ENCODE results near the gene CYB561D2. TPM values are rescaled to one million over a fixed set of nuclear protein-coding genes. Genes with fewer than 3 reads are reported as not detected.

The CYB561D2 gene
- total RNA-seq, 2 experiments from 2014 or later, result 37.1 to 39.7 TPM

DNA sequence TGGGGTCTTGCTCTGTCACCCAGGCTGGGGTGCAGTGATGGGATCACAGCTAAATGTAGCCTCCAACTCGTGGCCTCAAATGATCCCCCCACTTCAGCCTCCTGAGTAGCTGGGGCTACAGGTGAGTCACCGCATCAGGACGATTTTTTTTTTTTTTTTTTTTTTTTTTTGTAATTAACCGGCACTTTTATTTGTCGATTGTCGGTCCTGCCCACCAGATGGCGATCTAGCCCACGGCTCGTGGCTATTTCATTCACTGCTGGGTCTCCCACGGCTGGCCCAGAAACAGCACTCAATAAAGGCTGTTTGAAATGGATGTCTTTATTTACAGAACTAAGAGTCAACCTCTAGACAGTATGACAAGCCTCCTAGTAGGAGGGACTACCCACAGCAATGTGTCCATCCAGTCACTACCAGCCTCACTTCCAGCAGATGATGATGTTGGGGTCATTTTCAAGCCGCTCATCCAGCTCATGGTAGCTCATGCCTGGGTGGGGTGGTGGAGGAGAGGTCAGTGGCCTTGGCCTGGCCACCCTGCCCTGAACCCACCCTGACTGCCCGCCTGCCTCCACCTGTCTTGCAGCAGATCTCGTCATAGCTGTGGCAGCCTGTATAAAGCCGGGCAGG is 3.4 kb upstream of the CYB561D2 start:
- DNase-seq, result peak; percentile 83
- ChIA-PET CTCF (interaction anchor here (0.6 to 7.0 kb wide), 14 partner anchors 9 to 285 kb away, joined by 3 to 65 read pairs (median 4); partner anchors contain the start of gene RASSF1), POLR2A (interaction anchor here (0.8 to 32.1 kb wide), 7 partner anchors 10 to 265 kb away, joined by 3 to 704 read pairs (median 12); partner anchors contain the start of genes C3orf18, CISH, HYAL2 and HYAL3)
- Mint-ChIP-seq H3K4me3 (no peak overlapping the region), H3K4me1 (peaks cover 83% of the 10 kb centered on the region), H3K36me3 (ENCODE audit: low read depth) (peaks cover 30% of the 10 kb centered on the region), H3K9me3 (no peaks in the 10 kb centered on the region), H3K27me3 (no peaks in the 10 kb centered on the region), H3K27ac (peak overlapping the region; percentile 58)

DNA sequence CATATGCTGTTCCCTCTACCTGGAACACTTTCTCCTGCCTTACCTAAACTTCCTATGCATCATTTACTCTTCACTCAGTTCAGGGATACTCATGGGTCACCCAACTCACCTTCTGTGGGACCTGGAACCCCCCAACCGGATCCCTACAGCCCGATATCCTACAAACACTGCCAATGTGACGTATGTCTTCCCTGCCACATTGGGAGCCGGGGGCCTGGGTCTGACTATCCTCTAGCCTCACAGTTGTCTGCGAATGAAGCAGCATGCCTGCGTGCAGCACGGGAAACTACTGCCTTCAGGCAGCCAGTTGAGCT is 492 bp upstream of the CYB561D2 start:
- H3K27ac Mint-ChIP-seq, result peak overlapping the region; percentile 93
- H3K4me1 Mint-ChIP-seq, result peaks cover 67% of the 10 kb centered on the region
- ChIA-PET POLR2A (interaction anchor here (0.9 to 32.1 kb wide), 17 partner anchors 9 to 268 kb away, joined by 3 to 704 read pairs (median 5); partner anchors contain the start of genes CISH, HEMK1, HYAL2 and HYAL3), CTCF (interaction anchor here (0.7 to 7.0 kb wide), 10 partner anchors 10 to 263 kb away, joined by 3 to 65 read pairs (median 4); partner anchors contain the start of genes CISH, RASSF1 and TMEM115)
- no peaks in the 10 kb centered on the region for H3K9me3 Mint-ChIP-seq
- no peaks in the 10 kb centered on the region for H3K27me3 Mint-ChIP-seq
- peak overlapping the region; percentile 91 for H3K4me3 Mint-ChIP-seq
- peaks cover 46% of the 10 kb centered on the region for H3K36me3 Mint-ChIP-seq (ENCODE audit: low read depth)
- no peak for DNase-seq

DNA sequence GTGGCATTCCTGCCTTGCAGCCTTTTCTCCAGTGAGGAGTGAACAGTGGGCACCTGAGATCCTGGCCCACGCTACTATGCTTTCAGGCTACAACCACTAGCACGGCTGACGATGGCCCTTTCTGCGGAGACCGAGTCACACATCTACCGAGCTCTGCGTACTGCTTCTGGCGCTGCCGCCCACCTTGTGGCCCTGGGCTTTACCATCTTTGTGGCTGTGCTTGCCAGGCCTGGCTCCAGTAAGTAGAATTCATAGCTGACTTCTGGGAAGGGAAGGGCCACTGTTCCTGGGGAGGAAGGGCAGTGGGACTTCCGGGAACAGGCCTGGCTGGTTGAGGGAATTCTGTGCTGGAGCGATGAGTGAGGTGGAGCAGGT is 648 bp downstream of the CYB561D2 start:
- H3K27me3 Mint-ChIP-seq, result no peaks in the 10 kb centered on the region
- ChIA-PET POLR2A (interaction anchor here (1.1 to 32.1 kb wide), 12 partner anchors 8 to 260 kb away, joined by 3 to 704 read pairs (median 9); partner anchors contain the start of genes CISH, HEMK1, HYAL2 and HYAL3), CTCF (interaction anchor here (0.8 to 7.0 kb wide), 5 partner anchors 12 to 192 kb away, joined by 3 to 65 read pairs (median 31); partner anchors contain the start of genes HYAL3, NAA80 and RASSF1)
- peaks cover 66% of the 10 kb centered on the region for H3K4me1 Mint-ChIP-seq
- H3K4me3 Mint-ChIP-seq, result peak overlapping the region; percentile 91
- no peak for DNase-seq
- peaks cover 49% of the 10 kb centered on the region for H3K36me3 Mint-ChIP-seq (ENCODE audit: low read depth)
- H3K9me3 Mint-ChIP-seq, result no peaks in the 10 kb centered on the region
- H3K27ac Mint-ChIP-seq, result peak overlapping the region; percentile 93

DNA sequence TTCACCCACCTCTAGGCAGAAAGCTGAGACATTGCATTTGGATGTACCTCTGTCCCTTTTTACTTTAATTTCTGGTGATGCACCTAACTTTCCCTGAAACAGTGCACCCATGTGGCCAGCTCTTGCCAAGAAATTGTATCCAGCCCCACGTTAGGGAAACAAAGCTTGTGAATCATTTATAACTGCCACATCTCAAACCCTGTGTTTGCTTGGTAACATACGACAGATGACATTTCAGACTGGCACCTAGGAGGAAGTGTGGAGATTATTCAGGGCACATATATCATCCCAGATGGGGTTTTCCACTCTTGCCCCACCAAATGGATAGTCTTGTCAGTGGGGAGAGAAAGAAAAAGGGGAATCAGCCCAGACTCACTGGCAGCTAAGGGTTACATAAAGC is 2.1 kb downstream of the CYB561D2 start:
- no peak for DNase-seq
- H3K4me1 Mint-ChIP-seq, result peaks cover 69% of the 10 kb centered on the region
- H3K27ac Mint-ChIP-seq, result peak overlapping the region; percentile 53
- no peak overlapping the region for H3K4me3 Mint-ChIP-seq
- ChIA-PET CTCF (interaction anchor here (0.6 to 7.0 kb wide), 7 partner anchors 10 to 203 kb away, joined by 3 to 31 read pairs (median 4); partner anchors contain the start of genes HYAL3, NAA80 and RASSF1), POLR2A (interaction anchor here (0.8 to 32.1 kb wide), 4 partner anchors 25 to 265 kb away, joined by 3 to 704 read pairs (median 4); partner anchors contain the start of genes HYAL2, RASSF1 and TUSC2)
- peaks cover 53% of the 10 kb centered on the region for H3K36me3 Mint-ChIP-seq (ENCODE audit: low read depth)
- H3K9me3 Mint-ChIP-seq, result no peaks in the 10 kb centered on the region
- H3K27me3 Mint-ChIP-seq, result no peaks in the 10 kb centered on the region

DNA sequence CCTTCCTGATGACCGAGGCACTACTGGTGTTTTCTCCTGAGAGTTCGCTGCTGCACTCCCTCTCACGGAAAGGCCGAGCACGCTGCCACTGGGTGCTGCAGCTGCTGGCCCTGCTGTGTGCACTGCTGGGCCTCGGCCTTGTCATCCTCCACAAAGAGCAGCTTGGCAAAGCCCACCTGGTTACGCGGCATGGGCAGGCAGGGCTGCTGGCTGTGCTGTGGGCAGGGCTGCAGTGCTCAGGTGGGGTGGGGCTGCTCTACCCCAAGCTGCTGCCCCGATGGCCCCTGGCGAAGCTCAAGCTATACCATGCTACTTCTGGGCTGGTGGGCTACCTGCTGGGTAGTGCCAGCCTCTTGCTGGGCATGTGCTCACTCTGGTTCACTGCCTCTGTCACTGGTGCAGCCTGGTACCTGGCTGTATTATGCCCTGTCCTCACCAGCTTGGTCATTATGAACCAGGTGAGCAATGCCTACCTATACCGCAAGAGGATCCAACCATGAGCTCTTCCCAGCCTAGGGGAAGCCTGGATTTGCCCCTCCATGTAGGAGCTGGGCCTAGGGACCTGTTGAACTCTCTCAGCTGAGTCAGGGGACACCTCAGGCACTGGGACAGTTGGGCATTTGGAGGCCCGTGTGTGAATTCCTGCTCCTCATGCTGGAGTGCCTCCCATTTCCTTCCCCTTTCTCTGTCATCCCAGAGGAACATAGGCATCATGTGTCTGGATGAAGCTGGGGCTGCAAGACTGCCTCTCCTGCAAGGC is 2.8 kb downstream of the CYB561D2 start:
- H3K4me1 Mint-ChIP-seq, result peaks cover 69% of the 10 kb centered on the region
- no peak for DNase-seq
- no peaks in the 10 kb centered on the region for H3K9me3 Mint-ChIP-seq
- ChIA-PET POLR2A (interaction anchor here (0.8 to 32.1 kb wide), 4 partner anchors 25 to 264 kb away, joined by 3 to 704 read pairs (median 3); partner anchors contain the start of genes C3orf18, HYAL2, RASSF1 and TUSC2), CTCF (interaction anchor here (1.3 to 7.0 kb wide), 4 partner anchors 10 to 18 kb away, joined by 3 to 31 read pairs (median 16); partner anchors contain the start of gene RASSF1)
- H3K27me3 Mint-ChIP-seq, result no peaks in the 10 kb centered on the region
- H3K4me3 Mint-ChIP-seq, result no peak overlapping the region
- peaks cover 53% of the 10 kb centered on the region for H3K36me3 Mint-ChIP-seq (ENCODE audit: low read depth)
- no peak overlapping the region for H3K27ac Mint-ChIP-seq

DNA sequence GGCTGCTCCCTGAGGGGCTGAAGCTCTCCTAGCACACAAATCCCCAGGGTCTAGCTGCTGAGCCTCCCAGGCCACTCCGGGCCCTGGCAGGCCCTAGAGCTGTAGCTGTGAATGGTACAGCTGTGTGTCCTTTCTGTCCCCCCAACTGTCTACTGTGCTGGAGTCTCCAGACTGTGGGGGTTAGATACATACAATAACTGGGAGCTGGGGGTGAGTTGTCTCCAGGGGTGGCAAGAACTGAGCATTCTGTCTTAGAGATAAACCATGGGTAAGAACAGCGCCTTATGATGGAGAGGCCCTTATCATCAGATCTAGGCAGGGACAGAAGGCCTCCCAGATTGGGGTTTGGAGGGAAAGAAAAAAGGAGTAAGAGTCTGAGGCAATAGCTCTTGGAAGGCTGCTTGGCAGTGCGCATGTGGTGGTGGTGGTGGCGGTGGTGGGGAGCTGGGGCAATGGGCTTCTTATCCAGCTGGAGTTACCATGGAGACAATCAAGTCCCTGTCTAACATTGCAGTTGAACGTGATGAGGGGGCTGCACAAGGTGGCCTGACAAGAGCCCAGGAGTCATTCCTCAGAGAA is 3.6 kb downstream of the CYB561D2 start:
- Mint-ChIP-seq H3K9me3 (no peaks in the 10 kb centered on the region), H3K4me1 (peaks cover 65% of the 10 kb centered on the region), H3K27ac (no peak overlapping the region), H3K27me3 (no peaks in the 10 kb centered on the region), H3K4me3 (no peak overlapping the region), H3K36me3 (ENCODE audit: low read depth) (peaks cover 49% of the 10 kb centered on the region)
- DNase-seq, result no peak
- ChIA-PET CTCF (interaction anchor here (0.6 to 3.0 kb wide), 3 partner anchors 13 to 155 kb away, joined by 3 to 17 read pairs (median 16); partner anchors contain the start of gene RASSF1), POLR2A (interaction anchor here (0.8 to 32.1 kb wide), 3 partner anchors 9 to 213 kb away, joined by 3 to 704 read pairs (median 4); partner anchors contain the start of genes C3orf18, HYAL2, RASSF1 and TUSC2)

GRCh38 chr3:50354850-50355249 is 4.2 kb downstream of the CYB561D2 start:
- H3K36me3 Mint-ChIP-seq (ENCODE audit: low read depth), result peaks cover 50% of the 10 kb centered on the region
- H3K4me3 Mint-ChIP-seq, result no peak overlapping the region
- ChIA-PET POLR2A (interaction anchor here (1.2 to 32.1 kb wide), 2 partner anchors 10 to 27 kb away, joined by 4 to 704 read pairs; partner anchors contain the start of genes HYAL2, RASSF1 and TUSC2), CTCF (interaction anchor here (3.0 kb wide), 1 partner anchor 14 kb away, joined by 17 read pairs; the partner anchor contains the start of gene RASSF1)
- H3K4me1 Mint-ChIP-seq, result peaks cover 66% of the 10 kb centered on the region
- no peaks in the 10 kb centered on the region for H3K9me3 Mint-ChIP-seq
- no peaks in the 10 kb centered on the region for H3K27me3 Mint-ChIP-seq
- H3K27ac Mint-ChIP-seq, result no peak overlapping the region
- DNase-seq, result no peak

DNA sequence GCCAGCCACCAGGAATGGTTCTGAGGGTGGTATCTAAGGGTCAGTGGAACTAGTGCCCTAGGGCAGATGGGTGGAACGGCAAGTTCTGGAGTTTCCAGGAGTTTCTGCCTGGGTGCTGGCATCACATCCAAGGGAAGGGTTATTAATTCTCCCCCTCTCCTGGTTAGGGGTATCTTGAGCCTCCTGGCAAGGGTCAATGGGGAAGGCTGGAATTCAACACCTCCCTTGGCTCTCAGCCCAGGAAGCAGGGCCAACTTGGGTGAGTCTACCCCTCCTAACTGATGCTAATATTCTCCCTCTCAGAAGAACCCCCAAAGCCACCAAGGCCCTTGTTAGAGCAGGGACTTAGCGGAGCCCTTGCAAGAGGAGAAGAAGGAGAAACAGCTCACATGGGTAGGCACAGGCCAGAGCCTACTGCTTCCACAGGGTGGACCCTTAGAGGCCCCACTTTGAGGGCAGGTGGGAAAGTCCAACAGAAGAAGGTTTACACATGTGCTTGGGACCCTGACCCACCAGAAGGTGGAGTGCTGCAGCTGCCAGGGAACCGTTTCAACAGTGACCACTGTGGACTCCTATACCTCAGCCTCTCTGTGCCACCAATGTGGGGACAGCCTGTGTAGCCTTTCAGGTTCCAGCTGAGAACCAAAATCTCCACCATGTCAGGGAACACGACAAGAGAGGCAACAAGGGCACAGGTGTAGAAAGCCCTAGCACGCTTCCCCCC is 5.3 kb downstream of the CYB561D2 start:
- ChIA-PET POLR2A (interaction anchor here (1.2 to 32.1 kb wide), 3 partner anchors 8 to 28 kb away, joined by 5 to 704 read pairs (median 12); partner anchors contain the start of genes HYAL2, RASSF1, TUSC2 and ZMYND10), CTCF (interaction anchor here (1.2 kb wide), 1 partner anchor 19 kb away, joined by 4 read pairs; no protein-coding TSS in a partner anchor)
- Mint-ChIP-seq H3K4me3 (peak overlapping the region; percentile 98), H3K9me3 (no peaks in the 10 kb centered on the region), H3K27me3 (no peaks in the 10 kb centered on the region), H3K4me1 (peaks cover 62% of the 10 kb centered on the region), H3K27ac (no peak overlapping the region), H3K36me3 (ENCODE audit: low read depth) (peaks cover 45% of the 10 kb centered on the region)
- no peak for DNase-seq

DNA sequence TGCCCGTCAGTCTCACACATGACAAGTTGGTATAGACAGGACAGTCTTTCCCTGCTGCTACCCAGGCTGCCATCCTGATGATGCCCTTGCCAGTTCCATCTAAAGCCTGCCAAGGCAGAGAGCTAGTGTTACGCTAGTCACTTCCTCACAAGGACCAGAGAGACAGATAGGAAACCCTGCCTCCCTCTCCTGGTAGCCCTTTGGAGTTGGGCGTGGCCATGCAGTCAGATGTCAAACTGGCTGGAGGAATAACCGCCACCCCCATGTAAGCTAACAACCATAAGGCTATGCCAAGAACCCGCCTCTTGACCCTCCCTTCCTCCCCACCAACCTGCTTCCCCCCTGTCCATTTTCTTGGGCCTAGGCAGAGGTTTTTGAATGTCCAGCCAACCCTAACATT is 5.9 kb downstream of the CYB561D2 start:
- H3K9me3 Mint-ChIP-seq, result no peaks in the 10 kb centered on the region
- H3K27ac Mint-ChIP-seq, result no peak overlapping the region
- no peaks in the 10 kb centered on the region for H3K27me3 Mint-ChIP-seq
- ChIA-PET POLR2A (interaction anchor here (1.2 to 32.1 kb wide), 3 partner anchors 9 to 28 kb away, joined by 5 to 704 read pairs (median 12); partner anchors contain the start of genes HYAL2, RASSF1, TUSC2 and ZMYND10), CTCF (interaction anchor here (0.8 to 1.4 kb wide), 4 partner anchors 10 to 20 kb away, joined by 3 to 7 read pairs (median 4); partner anchors contain the start of gene RASSF1)
- peaks cover 56% of the 10 kb centered on the region for H3K4me1 Mint-ChIP-seq
- peaks cover 41% of the 10 kb centered on the region for H3K36me3 Mint-ChIP-seq (ENCODE audit: low read depth)
- no peak for DNase-seq
- peak overlapping the region; percentile 98 for H3K4me3 Mint-ChIP-seq

GRCh38 chr3:50357481-50357880 is 6.8 kb downstream of the CYB561D2 start:
- peak overlapping the region; percentile 26 for H3K27ac Mint-ChIP-seq
- peaks cover 39% of the 10 kb centered on the region for H3K36me3 Mint-ChIP-seq (ENCODE audit: low read depth)
- ChIA-PET POLR2A (interaction anchor here (1.0 to 32.1 kb wide), 4 partner anchors 8 to 58 kb away, joined by 3 to 704 read pairs (median 8); partner anchors contain the start of genes HYAL2, HYAL3, NAA80 and RASSF1), CTCF (interaction anchor here (0.8 to 1.4 kb wide), 3 partner anchors 11 to 19 kb away, joined by 3 to 7 read pairs (median 4); partner anchors contain the start of gene RASSF1)
- no peaks in the 10 kb centered on the region for H3K9me3 Mint-ChIP-seq
- peaks cover 50% of the 10 kb centered on the region for H3K4me1 Mint-ChIP-seq
- DNase-seq, result no peak
- H3K4me3 Mint-ChIP-seq, result peak overlapping the region; percentile 98
- H3K27me3 Mint-ChIP-seq, result no peaks in the 10 kb centered on the region

- DNase-seq, result no peak
- Mint-ChIP-seq H3K9me3 (no peaks in the 10 kb centered on the region), H3K4me3 (peak overlapping the region; percentile 98), H3K27me3 (no peaks in the 10 kb centered on the region), H3K36me3 (ENCODE audit: low read depth) (peaks cover 36% of the 10 kb centered on the region), H3K4me1 (peaks cover 47% of the 10 kb centered on the region), H3K27ac (peak overlapping the region; percentile 74)
- CTCF ChIA-PET, result no interaction called here
- POLR2A ChIA-PET, result interaction anchor here (2.3 to 32.1 kb wide), 2 partner anchors 9 to 30 kb away, joined by 18 to 704 read pairs; partner anchors contain the start of genes CYB561D2, HYAL2, NPRL2 and RASSF1
Measured at GRCh38 chr3:50358355-50358910, 7.8 kb downstream of the CYB561D2 start.
